HEK293 (cell line): ENCODE results near the gene ETHE1.

Experiments used
- CTCF ChIA-PET: fragments of 350-600 bp; formaldehyde crosslinking; extraction: SDS; loops from one replicate; lab custom pipeline; 2021; ENCODE audit warnings: antibody characterized with exemption; lab: Yijun Ruan, JAX
- POLR2A ChIA-PET: fragments of 300-600 bp; formaldehyde crosslinking; extraction: SDS; loops from one replicate; lab custom pipeline; 2020; ENCODE audit warnings: antibody characterized with exemption, inconsistent platforms; lab: Yijun Ruan, JAX
- H3K27ac ChIP-seq: fragments of 200-500 bp; sonication (Bioruptor generic); 2 replicates; pipeline ENCODE4 v1.5.1; 2014; ENCODE audit warnings: low read depth, low read length, control low read depth, inconsistent platforms; ENCODE audit errors: extremely low read depth
- H3K36me3 ChIP-seq, 2 experiments: fragments of 200-500 bp in 1 of 2; sonication (Bioruptor generic) in 1 of 2; 1 replicate in 1 of 2; 2 replicates in 1 of 2; pipeline ENCODE4 v1.5.1; 2014 to 2017; ENCODE audit warnings: inconsistent platforms in 2 of 2, low read length in 2 of 2; ENCODE audit not compliant: control insufficient read depth in 2 of 2, insufficient read depth in 1 of 2
- H3K4me1 ChIP-seq: fragments of 200-500 bp; sonication (Bioruptor generic); 2 replicates; pipeline ENCODE4 v1.5.1; 2014; ENCODE audit warnings: mild to moderate bottlenecking, low read length, inconsistent platforms; ENCODE audit not compliant: control insufficient read depth, insufficient read depth
- H3K4me3 ChIP-seq: 2 replicates; pipeline ENCODE4 v1.5.1; 2011; ENCODE audit warnings: low read depth, mild to moderate bottlenecking, control low read depth, low read length, moderate library complexity
- H3K9me3 ChIP-seq: fragments of 200-500 bp; sonication (Bioruptor generic); 2 replicates; pipeline ENCODE4 v1.5.1; 2014; ENCODE audit warnings: low read depth, low read length, inconsistent platforms; ENCODE audit not compliant: control insufficient read depth, insufficient read depth
- BCL11A ChIP-seq: fragments of 450-650 bp; formaldehyde crosslinking; IDR thresholded peaks from 2 replicates; pipeline ENCODE4 v1.5.1; 2016; ENCODE audit warnings: low read depth, missing biosample characterization, missing genetic modification characterization
- CTCF ChIP-seq: fragments of 450-650 bp; formaldehyde crosslinking; IDR thresholded peaks from 2 replicates; pipeline ENCODE4 v1.5.1; 2016; ENCODE audit warnings: missing biosample characterization, missing genetic modification characterization
- HIC1 ChIP-seq: fragments of 450-650 bp; formaldehyde crosslinking; IDR thresholded peaks from 2 replicates; pipeline ENCODE4 v1.5.1; 2016; ENCODE audit warnings: missing biosample characterization, missing genetic modification characterization
- IKZF3 ChIP-seq: fragments of 450-650 bp; IDR thresholded peaks from 2 replicates; pipeline ENCODE4 v1.5.0; 2018; ENCODE audit warnings: missing biosample characterization, mild to moderate bottlenecking, missing genetic modification characterization, moderate library complexity
- KLF10 ChIP-seq: fragments of 450-650 bp; IDR thresholded peaks from 2 replicates; pipeline ENCODE4 v1.5.1; 2018; ENCODE audit warnings: missing biosample characterization, mild to moderate bottlenecking, missing genetic modification characterization
- SALL2 ChIP-seq: fragments of 450-650 bp; formaldehyde crosslinking; IDR thresholded peaks from 2 replicates; pipeline ENCODE4 v1.5.0; 2017; ENCODE audit warnings: missing biosample characterization, mild to moderate bottlenecking, missing genetic modification characterization, borderline replicate concordance
- SP2 ChIP-seq: fragments of 450-650 bp; formaldehyde crosslinking; IDR thresholded peaks from 2 replicates; pipeline ENCODE4 v1.5.1; 2016; ENCODE audit warnings: missing biosample characterization, missing genetic modification characterization
- WT1 ChIP-seq: fragments of 450-650 bp; formaldehyde crosslinking; IDR thresholded peaks from 2 replicates; pipeline ENCODE4 v1.5.1; 2016; ENCODE audit warnings: missing biosample characterization, missing genetic modification characterization
- ZBTB48 ChIP-seq: fragments of 450-650 bp; formaldehyde crosslinking; IDR thresholded peaks from 2 replicates; pipeline ENCODE4 v1.5.1; 2016; ENCODE audit warnings: missing biosample characterization, missing genetic modification characterization
- ZBTB6 ChIP-seq: fragments of 450-650 bp; formaldehyde crosslinking; IDR thresholded peaks from 2 replicates; pipeline ENCODE4 v1.5.1; 2017; ENCODE audit warnings: missing biosample characterization, missing genetic modification characterization
- ZFP69B ChIP-seq: fragments of 450-650 bp; formaldehyde crosslinking; IDR thresholded peaks from 2 replicates; pipeline ENCODE4 v1.5.1; 2016; ENCODE audit warnings: missing biosample characterization, missing genetic modification characterization
- ZNF155 ChIP-seq: fragments of 450-650 bp; formaldehyde crosslinking; IDR thresholded peaks from 2 replicates; pipeline ENCODE4 v1.5.1; 2016; ENCODE audit warnings: missing biosample characterization, missing genetic modification characterization
- ZNF214 ChIP-seq: fragments of 450-650 bp; formaldehyde crosslinking; IDR thresholded peaks from 2 replicates; pipeline ENCODE4 v1.5.1; 2017; ENCODE audit warnings: missing biosample characterization, mild to moderate bottlenecking, missing genetic modification characterization, borderline replicate concordance
- ZNF600 ChIP-seq: fragments of 450-650 bp; formaldehyde crosslinking; IDR thresholded peaks from 2 replicates; pipeline ENCODE4 v1.5.1; 2016; ENCODE audit warnings: missing biosample characterization, missing genetic modification characterization
- TF ChIP-seq, protein P1 (sequence below): fragments of 450-650 bp; formaldehyde crosslinking; optimal IDR thresholded peaks from 2 replicates; pipeline ENCODE3; 2016; ENCODE audit warnings: missing biosample characterization, mild to moderate bottlenecking, missing genetic modification characterization
- TF ChIP-seq, protein P2 (sequence below): fragments of 450-650 bp; formaldehyde crosslinking; IDR thresholded peaks from 2 replicates; pipeline ENCODE4 v1.5.1; 2016; ENCODE audit warnings: missing biosample characterization, missing genetic modification characterization

Gene ETHE1

DNA sequence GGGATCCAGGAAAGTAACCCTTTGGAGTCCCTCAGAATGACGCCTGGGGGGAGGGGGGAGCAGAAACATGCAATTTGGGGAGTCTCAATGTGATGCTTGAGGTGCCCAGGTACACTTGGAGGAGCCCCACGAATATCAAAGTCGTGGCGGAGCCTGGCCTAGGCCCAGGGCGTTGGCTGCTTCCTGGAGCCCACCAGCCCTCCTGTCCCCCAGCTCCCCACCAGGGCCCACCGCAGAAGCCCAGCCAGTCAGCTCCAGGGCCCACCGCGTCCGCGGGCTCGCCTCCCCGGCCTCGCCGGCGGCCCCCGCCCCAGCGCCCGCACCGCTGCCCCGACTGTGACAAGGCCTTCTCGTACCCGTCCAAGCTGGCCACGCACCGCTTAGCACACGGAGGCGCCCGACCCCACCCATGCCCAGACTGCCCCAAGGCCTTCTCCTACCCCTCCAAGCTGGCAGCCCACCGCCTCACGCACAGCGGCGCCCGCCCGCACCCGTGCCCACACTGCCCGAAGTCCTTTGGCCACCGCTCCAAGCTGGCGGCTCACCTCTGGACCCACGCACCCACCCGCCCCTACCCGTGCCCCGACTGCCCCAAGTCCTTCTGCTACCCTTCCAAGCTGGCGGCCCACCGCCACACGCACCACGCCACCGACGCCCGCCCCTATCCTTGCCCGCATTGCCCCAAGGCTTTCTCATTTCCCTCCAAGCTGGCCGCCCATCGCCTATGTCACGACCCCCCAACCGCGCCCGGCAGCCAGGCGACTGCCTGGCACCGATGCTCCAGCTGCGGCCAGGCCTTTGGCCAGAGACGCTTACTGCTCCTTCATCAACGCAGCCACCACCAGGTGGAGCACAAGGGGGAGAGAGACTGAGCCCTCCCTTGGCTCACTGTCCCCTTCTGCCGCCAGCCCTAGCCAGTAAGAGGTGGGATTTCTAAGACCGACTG, 8.1 kb upstream of the ETHE1 start (continued):
- peak; percentile 71 for TF ChIP-seq CTCF (tag by site-specific recombination)
- no peak for TF ChIP-seq WT1 (tag by site-specific recombination)
- TF ChIP-seq SP2 (tag by site-specific recombination): peak; percentile 38; the same call in 1 of the 2 replicates
- TF ChIP-seq, all 188 proteins: peak for 4

DNA sequence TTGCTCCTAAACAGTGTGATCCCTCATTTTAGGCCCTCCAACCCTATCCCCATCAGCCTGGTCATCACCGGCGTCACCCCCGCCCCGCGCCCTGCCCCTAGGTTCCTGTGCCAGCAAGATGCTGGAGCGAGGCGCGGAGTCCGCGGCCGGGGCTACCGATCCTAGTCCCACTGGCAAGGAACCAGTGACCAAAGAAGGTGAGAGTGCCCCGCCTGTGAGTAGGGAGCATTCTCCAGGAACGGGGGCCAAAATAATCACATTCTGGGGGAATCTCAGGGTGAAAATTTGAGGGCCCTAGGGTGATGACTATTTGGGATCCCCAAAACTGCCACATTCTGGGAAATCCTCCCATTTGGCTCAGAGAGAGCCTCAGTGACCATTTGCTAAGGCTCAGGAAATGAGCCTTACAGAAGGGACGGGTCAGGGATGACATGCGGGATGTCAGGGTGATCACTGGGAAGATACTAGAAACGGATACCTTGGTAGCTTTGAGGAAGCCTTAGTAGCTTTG, 7.4 kb upstream of the ETHE1 start:
- Histone ChIP-seq H3K4me1 (peaks cover 21% of the 10 kb centered on the region), H3K36me3 (peaks cover 35 to 36% of the 10 kb centered on the region in 2 experiments), H3K9me3 (no peaks in the 10 kb centered on the region), H3K27ac (no peak overlapping the region), H3K4me3 (no peak overlapping the region)
- POLR2A ChIA-PET: interaction anchor here (0.5 to 2.2 kb wide), 9 partner anchors 10 to 673 kb away, joined by 3 to 25 read pairs (median 6); partner anchors contain the start of genes IRGQ, PHLDB3 and ZNF576
- TF ChIP-seq HIC1 (tag by site-specific recombination) (no peak), BCL11A (tag by site-specific recombination) (0 out of 2 replicates have a peak, but pooled peaks have one; percentile 26), ZNF155 (tag by site-specific recombination) (no peak), ZBTB6 (tag by site-specific recombination) (peak; percentile 56; the same call in 1 of the 2 replicates), ZNF600 (peak; percentile 98), ZBTB48 (tag by site-specific recombination) (0 out of 2 replicates have a peak, but pooled peaks have one; percentile 48), ZFP69B (tag by site-specific recombination) (0 out of 2 replicates have a peak, but pooled peaks have one; percentile 5), KLF10 (tag by site-specific recombination) (no peak), SALL2 (tag by site-specific recombination) (no peak), ZNF214 (tag by site-specific recombination) (no peak), IKZF3 (peak; percentile 58)
- TF ChIP-seq, protein P1, sequence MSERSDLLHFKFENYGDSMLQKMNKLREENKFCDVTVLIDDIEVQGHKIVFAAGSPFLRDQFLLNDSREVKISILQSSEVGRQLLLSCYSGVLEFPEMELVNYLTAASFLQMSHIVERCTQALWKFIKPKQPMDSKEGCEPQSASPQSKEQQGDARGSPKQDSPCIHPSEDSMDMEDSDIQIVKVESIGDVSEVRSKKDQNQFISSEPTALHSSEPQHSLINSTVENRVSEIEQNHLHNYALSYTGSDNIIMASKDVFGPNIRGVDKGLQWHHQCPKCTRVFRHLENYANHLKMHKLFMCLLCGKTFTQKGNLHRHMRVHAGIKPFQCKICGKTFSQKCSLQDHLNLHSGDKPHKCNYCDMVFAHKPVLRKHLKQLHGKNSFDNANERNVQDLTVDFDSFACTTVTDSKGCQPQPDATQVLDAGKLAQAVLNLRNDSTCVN: no peak
- TF ChIP-seq, protein P2, sequence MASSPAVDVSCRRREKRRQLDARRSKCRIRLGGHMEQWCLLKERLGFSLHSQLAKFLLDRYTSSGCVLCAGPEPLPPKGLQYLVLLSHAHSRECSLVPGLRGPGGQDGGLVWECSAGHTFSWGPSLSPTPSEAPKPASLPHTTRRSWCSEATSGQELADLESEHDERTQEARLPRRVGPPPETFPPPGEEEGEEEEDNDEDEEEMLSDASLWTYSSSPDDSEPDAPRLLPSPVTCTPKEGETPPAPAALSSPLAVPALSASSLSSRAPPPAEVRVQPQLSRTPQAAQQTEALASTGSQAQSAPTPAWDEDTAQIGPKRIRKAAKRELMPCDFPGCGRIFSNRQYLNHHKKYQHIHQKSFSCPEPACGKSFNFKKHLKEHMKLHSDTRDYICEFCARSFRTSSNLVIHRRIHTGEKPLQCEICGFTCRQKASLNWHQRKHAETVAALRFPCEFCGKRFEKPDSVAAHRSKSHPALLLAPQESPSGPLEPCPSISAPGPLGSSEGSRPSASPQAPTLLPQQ: 0 out of 2 replicates have a peak, but pooled peaks have one; percentile 6
- CTCF ChIA-PET: interaction anchor here (0.5 to 13.6 kb wide), 9 partner anchors 12 to 108 kb away, joined by 3 to 138 read pairs (median 20); partner anchors contain the start of genes IRGQ and ZNF576
